Left lung (tissue), 10 donors: ENCODE results near the gene SNAPC1. TPM values are rescaled to one million over a fixed set of nuclear protein-coding genes. Genes with fewer than 3 reads are reported as not detected.
"Not testable (repeated sequence)": the region's sequence is repeated elsewhere in the genome, so short reads cannot be mapped to it uniquely, and the experiment has no call there.

Experiments used
- ATAC-seq: fragments of 200-7000 bp; cut with Tn5 transposase; one replicate; pipeline ENCODE4 v1.9.1; 2020; ENCODE audit warnings: moderate library complexity
- DNase-seq, 4 donors: peaks; one replicate each; pipeline ENCODE4 v3.0.0-alpha.2; 2013 to 2020
- H3K27ac ChIP-seq, 2 donors: fragments of 200-600 bp; sonication (generic) in 1 of 2; one replicate each; pipeline versions ENCODE4 v1.5.0 to v1.8.0; 2020 to 2021
- H3K27me3 ChIP-seq, 2 donors: fragments of 200-600 bp; sonication (generic) in 1 of 2; one replicate each; pipeline versions ENCODE4 v1.5.0 to v1.8.0; 2020 to 2021
- H3K36me3 ChIP-seq, 2 donors: fragments of 200-600 bp; sonication (generic) in 1 of 2; one replicate each; pipeline versions ENCODE4 v1.5.0 to v1.8.0; 2020 to 2021
- H3K4me1 ChIP-seq, 2 donors: fragments of 200-600 bp; one replicate each; pipeline ENCODE4 v1.8.0; 2021
- H3K4me3 ChIP-seq, 2 donors: fragments of 200-600 bp; sonication (generic) in 1 of 2; one replicate each; pipeline versions ENCODE4 v1.5.0 to v1.8.0; 2020 to 2021; ENCODE audit warnings: mild to moderate bottlenecking in 1 of 2
- H3K9me3 ChIP-seq, 2 donors: fragments of 200-600 bp; sonication (generic) in 1 of 2; one replicate each; pipeline versions ENCODE4 v1.5.0 to v1.8.0; 2020 to 2021
- intact Hi-C, 2 donors: fragments of 100-400 bp; cut with DNase I; formaldehyde crosslinking; loops; one replicate each; pipeline versions ENCODE4 v1.11.2 to v1.14.2; 2022
- polyA plus RNA-seq, 6 donors: library from polyadenylated mRNA; unstranded; fragments of 120-200 nt; gene quantifications; one replicate each; pipeline ENCODE4 v1.2.1, GENCODE V29; 2013; ENCODE audit not compliant: insufficient read length in 6 of 6
- total RNA-seq, 2 donors: library from RNA; stranded (reverse); fragmentation: NEBNext Ultra II Directional; extraction: Animal tissue kit (Norgen Biotek cat#: 25700); gene quantifications; one replicate each; pipeline ENCODE4 v1.2.1, GENCODE V29; 2021
- TF ChIP-seq, protein P1 (sequence below), 2 donors: fragments of 200-600 bp; sonication (generic) in 1 of 2; IDR thresholded peaks; one replicate each; pipeline versions ENCODE4 v1.5.0 to v1.8.0; 2021; ENCODE audit warnings: antibody characterized with exemption in 2 of 2
- donor health status: DM: no; HTN: yes; CAD: no.
- donor health status: DM: no; HTN: no; CAD: no.

Gene SNAPC1
- total and polyA plus RNA-seq, 8 donors = 5.4 to 17.5 (median 13.9) TPM

DNA sequence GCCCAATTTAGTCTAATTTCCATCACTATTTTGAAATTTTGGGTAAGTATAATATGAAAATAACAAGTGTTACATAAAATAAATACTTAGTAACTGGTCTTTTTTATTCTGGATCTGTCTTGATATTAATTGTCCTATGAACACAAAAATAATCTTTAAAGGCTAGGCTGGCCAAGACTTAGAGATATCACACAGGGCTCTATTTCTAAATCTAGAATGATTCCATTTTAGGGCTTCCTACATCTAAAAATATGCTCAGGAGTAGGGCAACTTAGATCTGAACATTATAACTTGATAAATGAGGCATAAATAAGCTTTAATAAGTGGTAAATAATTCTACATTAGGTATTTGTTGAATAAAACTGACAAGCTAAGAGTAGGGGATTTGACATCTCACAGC lies 23.1 kb upstream of the SNAPC1 start:
- peaks cover 0 to 14% of the 10 kb centered on the region in 2 donors for H3K4me1 ChIP-seq
- no peaks in the 10 kb centered on the region for H3K27me3 ChIP-seq
- no peak overlapping the region for H3K4me3 ChIP-seq
- intact Hi-C loops = no loop called here
- peaks cover 4 to 100% of the 10 kb centered on the region in 2 donors for H3K36me3 ChIP-seq
- DNase-seq = no peak
- H3K27ac ChIP-seq = no peak overlapping the region
- TF ChIP-seq, protein P1, sequence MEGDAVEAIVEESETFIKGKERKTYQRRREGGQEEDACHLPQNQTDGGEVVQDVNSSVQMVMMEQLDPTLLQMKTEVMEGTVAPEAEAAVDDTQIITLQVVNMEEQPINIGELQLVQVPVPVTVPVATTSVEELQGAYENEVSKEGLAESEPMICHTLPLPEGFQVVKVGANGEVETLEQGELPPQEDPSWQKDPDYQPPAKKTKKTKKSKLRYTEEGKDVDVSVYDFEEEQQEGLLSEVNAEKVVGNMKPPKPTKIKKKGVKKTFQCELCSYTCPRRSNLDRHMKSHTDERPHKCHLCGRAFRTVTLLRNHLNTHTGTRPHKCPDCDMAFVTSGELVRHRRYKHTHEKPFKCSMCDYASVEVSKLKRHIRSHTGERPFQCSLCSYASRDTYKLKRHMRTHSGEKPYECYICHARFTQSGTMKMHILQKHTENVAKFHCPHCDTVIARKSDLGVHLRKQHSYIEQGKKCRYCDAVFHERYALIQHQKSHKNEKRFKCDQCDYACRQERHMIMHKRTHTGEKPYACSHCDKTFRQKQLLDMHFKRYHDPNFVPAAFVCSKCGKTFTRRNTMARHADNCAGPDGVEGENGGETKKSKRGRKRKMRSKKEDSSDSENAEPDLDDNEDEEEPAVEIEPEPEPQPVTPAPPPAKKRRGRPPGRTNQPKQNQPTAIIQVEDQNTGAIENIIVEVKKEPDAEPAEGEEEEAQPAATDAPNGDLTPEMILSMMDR (IDR thresholded peaks at IDR 0.05) = no peak
- H3K9me3 ChIP-seq = no peaks in the 10 kb centered on the region
- ATAC-seq = no peak

DNA sequence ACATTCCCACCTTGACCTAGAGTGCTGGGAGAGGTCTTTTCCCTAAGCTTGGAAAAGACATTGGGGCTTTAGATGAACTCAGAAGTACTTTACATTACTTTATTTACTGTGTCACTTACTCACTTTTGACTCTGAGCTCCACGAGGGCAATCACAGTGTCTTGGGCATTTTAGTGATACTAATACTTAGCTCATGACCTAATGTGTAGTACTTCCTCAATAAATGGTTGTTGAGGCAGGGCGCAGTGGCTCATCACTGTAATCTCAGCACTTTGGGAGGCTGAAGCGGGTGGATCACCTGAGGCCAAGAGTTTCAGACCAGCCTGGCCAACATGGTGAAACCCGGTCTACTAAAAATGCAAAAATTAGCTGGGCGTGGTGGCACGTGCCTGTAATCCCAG lies 19.8 kb upstream of the SNAPC1 start:
- TF ChIP-seq, protein P1 (IDR thresholded peaks at IDR 0.05) = no peak
- DNase-seq (no peak), ATAC-seq (no peak)
- intact Hi-C loops = no loop called here
- Histone ChIP-seq H3K4me3 (no peak overlapping the region), H3K27ac (no peak overlapping the region), H3K36me3 (peaks cover 10 to 100% of the 10 kb centered on the region in 2 donors), H3K27me3 (no peaks in the 10 kb centered on the region), H3K9me3 (no peaks in the 10 kb centered on the region), H3K4me1 (peaks cover 0 to 10% of the 10 kb centered on the region in 2 donors)

DNA sequence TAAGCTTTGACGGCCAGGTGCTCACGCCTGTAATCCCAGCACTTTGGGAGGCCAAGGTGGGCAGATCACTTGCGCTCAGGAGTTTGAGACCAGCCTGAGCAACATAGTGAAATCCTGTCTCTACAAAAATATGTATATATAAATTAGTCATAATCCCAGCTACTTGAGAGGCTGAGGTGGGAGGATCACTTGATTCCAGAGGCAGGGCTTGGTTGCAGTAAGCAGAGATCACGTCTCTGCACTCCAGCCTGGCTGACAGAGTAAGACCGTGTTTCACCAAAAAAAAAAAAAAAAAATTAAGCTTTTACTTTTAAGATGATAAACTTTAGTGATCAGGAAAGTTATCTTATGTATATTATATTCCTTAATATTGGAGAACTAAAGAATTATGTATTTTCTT lies 18.0 kb upstream of the SNAPC1 start:
- Histone ChIP-seq H3K4me1 (peaks cover 0 to 17% of the 10 kb centered on the region in 2 donors), H3K27me3 (no peaks in the 10 kb centered on the region), H3K9me3 (no peaks in the 10 kb centered on the region), H3K36me3 (peaks cover 5 to 95% of the 10 kb centered on the region in 2 donors), H3K27ac (no peak overlapping the region), H3K4me3 (no peak overlapping the region)
- no peak for DNase-seq
- intact Hi-C loops = no loop called here
- ATAC-seq = no peak
- TF ChIP-seq, protein P1 (IDR thresholded peaks at IDR 0.05) = no peak

DNA sequence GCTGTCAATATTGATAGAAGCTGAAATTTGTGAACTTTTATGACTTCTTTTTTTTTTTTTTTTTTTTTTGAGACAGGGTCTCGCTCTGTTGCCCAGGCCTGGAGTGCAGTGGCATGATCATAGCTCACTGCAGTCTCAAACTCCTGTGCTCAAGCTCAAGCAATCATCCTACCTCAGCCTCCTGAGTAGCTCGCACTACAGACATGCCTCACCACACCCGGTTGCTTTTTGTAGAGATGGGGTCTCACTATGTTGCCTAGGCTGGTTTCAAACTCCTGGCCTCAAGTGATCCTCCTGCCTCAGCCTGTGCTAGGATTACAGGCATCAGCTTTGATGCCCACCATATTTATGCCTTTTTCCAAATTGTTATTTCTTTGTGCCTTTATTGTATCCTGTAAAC lies 15.9 kb upstream of the SNAPC1 start:
- intact Hi-C loops, ATAC-seq, H3K27me3 ChIP-seq, DNase-seq, H3K9me3 ChIP-seq, H3K4me3 ChIP-seq: not testable (repeated sequence)
- Histone ChIP-seq H3K36me3 (peaks cover 5 to 74% of the 10 kb centered on the region in 2 donors), H3K27ac (peak overlapping the region in 1 of 2 donors; percentile 4), H3K4me1 (peaks cover 6 to 37% of the 10 kb centered on the region in 2 donors)

DNA sequence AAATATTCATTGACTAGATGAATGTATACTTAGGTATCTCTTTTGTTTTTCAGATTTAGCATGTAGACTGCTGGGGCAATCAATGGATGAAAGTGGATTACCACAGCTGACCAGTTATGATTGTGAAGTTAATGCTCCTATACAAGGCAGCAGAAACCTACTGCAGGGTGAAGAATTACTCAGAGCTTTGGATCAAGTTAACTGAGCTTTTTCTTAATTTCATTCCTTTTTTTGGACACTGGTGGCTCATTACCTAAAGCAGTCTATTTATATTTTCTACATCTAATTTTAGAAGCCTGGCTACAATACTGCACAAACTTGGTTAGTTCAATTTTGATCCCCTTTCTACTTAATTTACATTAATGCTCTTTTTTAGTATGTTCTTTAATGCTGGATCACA lies 15.3 kb upstream of the SNAPC1 start:
- Histone ChIP-seq H3K4me3 (no peak overlapping the region), H3K4me1 (peaks cover 9 to 43% of the 10 kb centered on the region in 2 donors), H3K36me3 (peaks cover 5 to 68% of the 10 kb centered on the region in 2 donors), H3K9me3 (no peaks in the 10 kb centered on the region), H3K27me3 (no peaks in the 10 kb centered on the region), H3K27ac (peak overlapping the region in 1 of 2 donors; percentile 4)
- ATAC-seq = no peak
- intact Hi-C loops = no loop called here
- TF ChIP-seq, protein P1 (IDR thresholded peaks at IDR 0.05) = no peak
- DNase-seq = no peak

DNA sequence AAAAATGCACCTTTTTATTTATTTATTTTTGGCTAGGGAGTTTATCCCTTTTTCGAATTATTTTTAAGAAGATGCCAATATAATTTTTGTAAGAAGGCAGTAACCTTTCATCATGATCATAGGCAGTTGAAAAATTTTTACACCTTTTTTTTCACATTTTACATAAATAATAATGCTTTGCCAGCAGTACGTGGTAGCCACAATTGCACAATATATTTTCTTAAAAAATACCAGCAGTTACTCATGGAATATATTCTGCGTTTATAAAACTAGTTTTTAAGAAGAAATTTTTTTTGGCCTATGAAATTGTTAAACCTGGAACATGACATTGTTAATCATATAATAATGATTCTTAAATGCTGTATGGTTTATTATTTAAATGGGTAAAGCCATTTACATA lies 14.9 kb upstream of the SNAPC1 start:
- H3K36me3 ChIP-seq = peaks cover 5 to 64% of the 10 kb centered on the region in 2 donors
- intact Hi-C loops = no loop called here
- ATAC-seq = no peak
- no peak overlapping the region for H3K27ac ChIP-seq
- H3K27me3 ChIP-seq = no peaks in the 10 kb centered on the region
- H3K9me3 ChIP-seq = no peaks in the 10 kb centered on the region
- TF ChIP-seq, protein P1 (IDR thresholded peaks at IDR 0.05) = no peak
- peaks cover 11 to 46% of the 10 kb centered on the region in 2 donors for H3K4me1 ChIP-seq
- H3K4me3 ChIP-seq = no peak overlapping the region
- no peak for DNase-seq
